ENCODE results near the gene PDSS1.
A peak's percentile ranks its signal among the peaks of the same experiment; 100 is the strongest.

The PDSS1 gene

DNA sequence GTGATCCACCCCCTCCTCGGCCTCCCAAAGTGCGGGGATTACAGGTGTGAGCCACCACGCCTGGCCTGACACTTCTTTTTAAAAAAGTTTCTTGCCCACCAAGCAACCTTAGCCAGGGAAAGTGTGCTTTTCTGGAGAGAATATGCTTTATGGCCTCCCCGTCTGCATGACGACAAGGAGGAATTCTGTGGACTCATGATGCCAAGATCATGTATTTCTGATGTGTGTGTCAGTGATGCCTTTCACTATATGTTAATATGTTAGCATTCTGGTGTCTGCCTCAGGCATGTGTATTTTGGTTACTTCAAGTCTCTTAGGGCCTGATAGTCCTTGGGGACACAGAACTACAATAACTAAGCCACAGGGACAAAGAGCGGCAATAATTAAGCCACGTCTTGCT is 2.1 kb downstream of the PDSS1 start:
- no peak for DNase-seq (ENCODE audit: low read depth)

DNA sequence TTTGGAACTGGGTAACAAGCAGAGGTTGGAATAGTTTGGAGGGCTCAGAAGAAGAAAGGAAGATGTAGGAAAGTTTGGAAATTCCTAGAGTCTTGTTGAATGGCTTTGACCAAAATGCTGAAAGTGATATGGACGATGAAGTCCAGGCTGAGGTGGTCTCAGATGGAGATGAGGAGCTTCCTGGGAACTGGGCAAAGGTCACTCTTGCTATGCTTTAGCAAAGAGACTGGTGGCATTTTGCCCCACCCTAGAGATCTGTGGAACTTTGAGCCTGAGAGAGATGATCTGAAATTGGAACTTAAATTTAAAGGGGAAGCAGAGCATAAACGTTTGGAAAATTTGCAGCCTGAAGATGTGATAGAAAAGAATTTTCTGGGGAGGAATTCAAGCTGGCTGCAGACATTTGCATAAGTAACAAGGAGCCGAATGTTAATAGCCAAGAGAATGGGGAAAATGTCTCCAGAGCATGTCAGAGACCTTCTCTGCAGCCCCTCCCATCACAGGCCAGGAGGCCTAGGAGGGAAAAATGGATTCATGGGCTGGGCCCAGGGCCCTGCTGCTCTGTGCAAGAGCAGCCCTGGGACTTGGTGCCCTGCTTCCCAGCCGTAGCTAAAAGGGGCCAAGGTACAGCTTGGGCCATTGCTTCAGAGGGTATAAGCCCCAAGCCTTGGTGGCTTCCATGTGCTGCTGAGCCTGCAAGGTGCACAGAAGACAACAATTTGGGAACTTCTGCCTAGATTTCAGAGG is 3.6 kb downstream of the PDSS1 start:
- no peak for DNase-seq (ENCODE audit: low read depth)

DNA sequence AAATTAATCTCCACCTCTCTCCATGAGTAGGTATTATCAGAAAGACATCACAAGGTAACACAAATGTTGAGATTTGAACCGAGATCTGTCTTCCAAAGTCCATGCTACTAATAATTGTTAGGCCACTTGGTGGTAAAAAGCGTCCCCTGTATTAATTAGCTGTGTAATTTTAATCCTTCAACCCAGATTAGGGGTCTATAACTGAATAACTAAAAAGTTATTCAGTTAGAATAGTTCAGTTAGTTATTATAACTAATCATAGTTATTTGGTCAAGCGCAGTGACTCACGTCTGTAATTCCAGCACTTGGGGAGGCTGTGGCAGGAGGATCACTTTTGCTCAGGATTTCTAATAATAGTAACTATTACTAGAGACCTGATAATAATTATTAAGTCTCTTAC is 5.6 kb downstream of the PDSS1 start:
- DNase-seq (ENCODE audit: low read depth): no peak

DNA sequence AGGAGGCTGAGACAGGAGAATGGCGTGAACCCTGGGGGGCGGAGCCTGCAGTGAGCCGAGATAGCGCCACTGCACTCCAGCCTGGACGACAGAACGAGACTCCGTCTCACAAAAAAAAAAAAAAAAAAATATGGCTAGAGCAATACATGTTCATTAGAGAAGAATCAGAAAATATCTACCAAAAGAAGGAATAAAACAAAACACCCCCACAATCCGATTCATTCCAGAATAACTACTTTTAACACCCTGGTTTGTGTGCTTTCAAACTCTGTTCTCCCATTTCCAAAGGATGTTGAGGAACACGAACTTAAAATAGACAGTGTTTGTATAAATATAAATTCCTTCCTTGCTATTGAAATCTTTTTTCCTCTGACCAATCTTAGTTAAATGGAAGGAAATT is 6.5 kb downstream of the PDSS1 start:
- no peak for DNase-seq (ENCODE audit: low read depth)

DNA sequence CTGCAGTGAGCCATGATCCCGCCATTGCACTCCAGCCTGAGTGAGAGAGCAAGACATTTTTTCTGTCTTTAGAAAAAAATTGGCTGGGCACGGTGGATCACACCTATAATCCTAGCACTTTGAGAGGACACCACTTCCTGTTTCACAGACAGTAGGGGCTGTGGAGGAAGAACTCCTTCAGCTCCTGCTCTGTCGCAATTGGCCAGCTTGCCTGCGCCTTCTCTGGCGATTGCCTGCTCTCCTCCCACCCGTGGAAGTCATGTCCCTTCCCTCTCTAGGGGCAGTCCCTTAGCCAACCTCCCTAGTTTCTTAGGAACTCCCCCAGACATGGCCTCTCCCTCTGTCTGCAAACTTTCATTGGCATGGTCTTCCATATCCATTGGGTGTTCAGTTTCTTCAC is 8.7 kb downstream of the PDSS1 start:
- no peak for DNase-seq (ENCODE audit: low read depth)

DNA sequence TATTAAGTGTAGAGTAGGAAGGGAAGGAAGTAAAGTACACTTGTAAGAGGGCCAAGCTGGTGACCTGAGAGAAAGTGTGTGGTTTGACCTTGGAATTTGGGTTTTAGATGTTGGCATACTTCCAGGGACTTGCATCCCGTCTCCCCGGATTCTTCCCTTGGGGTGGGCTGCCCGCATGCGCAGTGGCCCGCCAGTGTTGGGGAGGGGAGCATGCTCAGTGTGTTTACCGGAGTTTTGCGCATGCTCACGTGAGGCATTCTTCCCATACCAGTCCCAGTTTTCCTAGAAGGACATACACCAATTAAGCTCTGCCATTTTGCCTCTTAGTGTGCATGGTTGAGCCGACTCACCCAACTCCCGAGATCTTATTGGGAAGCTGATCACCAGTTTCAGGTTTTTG is 9.4 kb downstream of the PDSS1 start:
- DNase-seq (ENCODE audit: low read depth): no peak

DNA sequence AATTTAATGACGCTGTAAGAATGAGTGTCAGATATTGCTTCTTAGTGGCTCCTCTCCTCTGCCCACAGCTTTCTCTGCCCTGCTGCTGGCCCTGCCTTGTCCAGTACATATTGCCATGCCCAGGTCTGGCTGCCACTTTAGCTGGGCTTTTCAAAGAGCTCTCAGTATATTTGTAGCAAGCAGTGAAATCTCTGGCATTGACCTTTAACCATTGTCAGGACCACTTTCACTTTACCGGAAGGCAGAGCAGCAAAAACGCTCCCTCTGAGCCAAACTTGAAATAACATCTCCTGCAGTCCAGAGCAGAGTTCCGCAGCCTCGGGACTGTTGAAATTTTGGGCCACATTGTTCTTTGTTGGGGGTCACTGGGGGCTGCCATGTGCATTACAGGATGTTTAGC is 13.8 kb downstream of the PDSS1 start:
- DNase-seq (ENCODE audit: low read depth): no peak

DNA sequence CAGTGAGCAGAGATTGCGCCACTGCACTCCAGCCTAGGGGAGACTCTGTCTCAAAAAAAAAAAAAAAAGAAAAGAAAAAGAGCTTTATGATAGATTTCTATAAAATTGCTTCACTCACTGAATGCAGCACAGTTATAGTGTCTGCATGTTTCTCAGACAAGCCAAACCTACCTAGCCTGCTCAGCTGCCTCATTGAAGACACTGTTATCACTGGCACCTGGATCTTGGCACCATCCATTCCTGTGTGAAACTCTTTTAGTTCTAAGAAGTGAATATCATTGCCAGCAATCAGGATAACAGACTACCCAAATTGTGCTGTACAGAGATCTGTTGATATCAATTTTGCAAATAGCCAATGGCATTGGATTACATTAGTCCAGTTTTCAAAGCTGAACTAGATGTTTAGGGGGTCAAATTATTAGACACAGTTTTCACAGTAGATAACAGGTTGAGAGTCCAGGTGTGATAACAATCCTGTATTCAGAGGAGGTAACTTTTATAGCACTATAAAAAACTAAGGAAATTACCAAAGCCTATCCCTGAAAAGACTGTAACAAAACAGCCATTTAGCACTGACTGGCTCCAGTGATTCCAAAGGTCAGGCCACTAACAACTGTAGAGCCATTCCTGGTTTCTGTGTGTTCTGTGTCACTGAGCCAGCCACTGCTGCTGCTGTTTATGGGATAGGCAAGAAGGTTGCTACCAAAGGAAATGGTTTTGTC is 17.1 kb downstream of the PDSS1 start:
- DNase-seq (ENCODE audit: low read depth): no peak

DNA sequence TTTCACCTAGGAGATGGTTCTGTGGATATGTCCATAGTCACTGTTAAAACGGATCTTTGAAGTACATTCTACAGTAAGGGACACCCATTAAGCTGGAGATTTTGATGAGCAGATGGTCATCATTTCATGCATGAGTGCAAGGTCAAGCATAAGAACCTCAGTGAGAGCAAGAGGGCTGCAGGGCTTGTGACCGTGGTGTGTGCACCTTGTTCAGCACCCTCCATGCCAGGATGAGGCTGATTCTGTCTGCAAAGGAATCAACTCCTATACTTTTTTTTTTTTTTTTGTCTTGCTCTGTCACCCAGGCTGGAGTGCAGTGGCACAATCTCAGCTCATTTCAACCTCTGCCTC is 17.6 kb downstream of the PDSS1 start:
- no peak for DNase-seq (ENCODE audit: low read depth)

DNA sequence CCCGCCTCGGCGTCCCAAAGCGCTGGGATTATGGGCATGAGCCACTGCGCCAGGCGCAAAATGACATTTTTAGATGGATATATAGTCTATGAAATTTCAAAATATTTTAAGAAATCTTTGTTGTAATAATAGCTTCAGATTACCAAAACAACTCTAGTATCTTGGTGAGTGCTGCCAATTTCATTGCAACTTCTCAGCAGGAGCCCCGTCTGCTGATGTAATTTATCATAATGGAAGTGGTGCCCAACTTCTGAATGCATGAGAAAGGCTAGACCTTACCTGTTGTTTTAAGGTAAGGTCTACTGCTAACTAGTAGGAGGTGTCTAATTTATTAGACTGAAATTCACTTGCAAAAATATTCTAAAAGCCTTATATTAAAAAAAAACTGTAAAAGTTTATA is 20.0 kb downstream of the PDSS1 start:
- DNase-seq (ENCODE audit: low read depth): no peak

DNA sequence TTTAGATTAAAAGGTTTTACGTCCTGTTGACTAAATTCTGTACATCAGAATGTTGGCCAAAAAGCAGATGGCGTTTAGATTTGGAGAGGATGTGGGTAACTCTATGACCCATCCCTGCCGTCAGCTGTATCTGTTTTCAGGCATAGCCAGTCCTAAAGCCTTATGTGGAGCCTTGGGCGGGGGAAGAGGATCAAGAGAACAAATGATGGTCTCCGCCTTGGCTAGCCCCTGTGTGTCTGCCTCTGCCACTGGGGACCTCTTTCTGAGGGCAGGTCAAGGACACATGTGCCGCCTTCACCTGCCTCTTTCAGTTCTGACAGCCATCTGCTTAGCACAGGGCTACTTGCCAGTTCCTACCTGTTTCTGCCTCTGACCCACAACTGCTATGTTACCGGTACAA is 24.1 kb downstream of the PDSS1 start:
- DNase-seq (ENCODE audit: low read depth): no peak

DNA sequence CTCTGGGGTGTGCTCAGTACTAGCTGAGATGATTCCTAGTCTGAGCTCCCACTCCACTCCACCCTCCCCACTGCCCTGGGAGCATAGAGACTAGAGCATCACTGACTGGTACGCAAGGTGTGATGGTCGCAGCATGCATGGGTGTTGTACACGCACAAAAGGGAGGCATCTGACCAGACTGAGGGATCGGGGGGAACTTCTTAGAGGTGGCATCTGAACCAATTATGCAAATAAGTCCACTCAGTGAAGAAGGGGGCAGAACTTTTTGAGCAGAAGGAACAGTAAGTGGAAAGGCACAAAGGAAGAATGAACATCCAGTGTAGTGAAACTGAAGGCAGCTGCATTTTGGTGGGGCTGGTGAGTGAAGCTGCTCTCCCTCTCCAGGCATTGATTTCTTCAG is 25.5 kb downstream of the PDSS1 start:
- DNase-seq (ENCODE audit: low read depth): no peak

DNA sequence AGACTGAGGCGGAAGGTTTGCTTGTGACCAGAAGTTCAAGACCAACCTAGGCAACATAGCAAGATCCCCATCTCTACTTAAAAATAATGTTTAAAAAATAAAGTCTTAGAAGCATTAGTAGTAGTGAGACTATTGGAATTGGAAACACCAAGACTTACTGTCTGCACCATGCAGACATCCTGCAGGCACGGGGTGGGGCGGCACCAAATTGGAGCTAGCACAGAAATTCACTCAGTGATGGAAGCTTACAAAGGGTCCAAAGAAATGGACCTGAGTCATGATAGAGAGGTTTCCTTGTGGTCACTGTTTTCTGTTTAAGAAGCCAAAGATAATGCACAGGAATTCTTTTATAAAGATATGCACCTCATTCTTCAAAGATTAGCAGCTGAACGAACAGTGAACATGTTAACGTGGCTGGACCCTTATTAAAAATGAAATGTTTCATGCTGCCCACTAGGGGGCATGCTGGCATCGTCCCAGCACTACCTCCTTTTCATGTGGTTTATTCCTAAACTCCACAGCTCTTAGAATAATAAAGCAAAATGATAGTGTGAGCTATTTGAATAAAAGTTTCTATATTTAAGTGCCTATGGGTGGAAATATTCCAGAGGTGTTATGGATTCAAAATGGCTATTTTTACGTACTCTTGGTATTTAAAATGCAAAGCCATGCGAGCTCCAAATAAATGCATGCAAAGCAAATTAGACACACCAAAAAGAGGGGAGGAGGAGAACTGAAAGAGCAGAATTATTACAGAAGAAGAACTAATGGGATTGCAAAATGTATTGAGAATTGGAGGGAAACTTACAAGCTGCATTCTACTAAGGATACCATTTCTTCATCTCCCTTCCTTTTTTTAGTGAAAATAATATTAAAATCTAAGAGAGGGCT is 28.6 kb downstream of the PDSS1 start:
- DNase-seq (ENCODE audit: low read depth): peak; percentile 25

DNA sequence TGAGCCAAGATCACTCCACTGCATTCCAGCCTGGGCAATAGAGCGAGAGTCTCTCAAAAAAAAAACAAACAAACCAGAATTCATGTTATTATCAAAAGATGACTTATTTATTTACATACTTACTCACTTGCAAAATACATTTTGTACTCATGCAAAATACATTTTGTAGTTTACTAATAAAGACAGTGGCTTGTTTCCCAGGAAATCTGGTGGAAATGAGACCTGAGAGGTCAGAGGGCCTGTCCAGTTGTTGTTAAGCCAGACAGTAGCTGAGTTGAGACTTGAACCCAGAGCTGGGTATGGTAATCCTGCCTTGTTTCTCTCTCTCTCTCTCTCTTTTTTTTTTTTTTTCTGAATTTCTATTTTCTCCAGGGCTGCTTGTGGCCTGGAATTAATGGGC is 29.5 kb downstream of the PDSS1 start:
- no peak for DNase-seq (ENCODE audit: low read depth)

DNA sequence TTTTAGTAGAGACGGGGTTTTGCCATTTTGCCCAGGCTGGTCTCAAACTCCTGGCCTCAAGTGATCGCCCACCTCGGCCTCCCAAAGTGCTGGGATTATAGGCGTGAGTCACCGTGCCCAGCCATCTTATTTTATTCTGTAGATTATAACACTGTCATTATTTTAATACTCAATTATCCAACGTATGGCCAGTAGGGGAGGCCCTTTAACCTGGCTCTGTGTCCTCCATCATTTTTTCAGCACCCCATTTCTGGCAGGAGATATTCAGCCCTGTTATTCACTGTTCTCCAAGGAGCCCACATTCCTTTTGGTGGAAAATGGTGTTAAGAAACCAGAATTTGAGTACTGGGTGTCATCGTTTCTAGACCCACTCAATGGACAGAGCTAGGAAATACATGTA is 31.5 kb downstream of the PDSS1 start:
- no peak for DNase-seq (ENCODE audit: low read depth)

DNA sequence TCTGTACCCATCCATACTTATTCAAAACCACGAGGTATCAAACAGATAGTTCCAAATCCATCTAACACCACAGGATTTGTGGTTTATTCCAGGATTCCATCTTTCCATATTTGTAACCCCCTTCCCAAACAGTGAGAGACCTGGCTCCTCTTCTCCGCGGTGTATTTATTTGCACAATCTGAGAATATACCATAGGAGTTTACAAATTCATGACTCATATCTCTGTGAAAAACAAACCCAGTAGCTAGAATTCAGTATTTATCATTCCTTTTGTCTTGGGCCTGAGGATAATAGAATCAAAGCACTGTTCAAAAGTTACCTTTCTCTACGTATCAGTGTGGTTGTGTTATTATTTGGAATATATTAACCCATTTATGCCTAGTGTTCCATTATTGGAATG is 31.9 kb downstream of the PDSS1 start:
- no peak for DNase-seq (ENCODE audit: low read depth)

DNA sequence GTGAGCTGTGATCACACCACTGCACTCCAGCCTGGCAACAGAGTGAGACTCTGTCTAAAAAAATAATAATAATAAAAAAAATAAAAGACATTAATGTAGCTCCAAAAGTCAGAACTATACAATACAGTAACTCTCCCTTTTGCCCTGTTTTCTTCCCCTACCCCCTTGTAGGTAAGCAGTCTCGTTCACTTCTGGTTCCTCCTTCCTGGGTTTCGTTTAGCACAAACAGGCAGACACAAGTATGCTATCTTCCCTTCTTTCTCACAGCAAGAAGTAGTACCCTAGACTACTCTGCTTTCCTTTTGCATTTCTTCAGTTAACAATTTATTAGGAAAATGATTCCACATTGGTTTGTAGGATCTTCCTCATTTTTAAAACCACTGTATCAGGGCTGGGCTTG is 33.1 kb downstream of the PDSS1 start:
- no peak for DNase-seq (ENCODE audit: low read depth)

DNA sequence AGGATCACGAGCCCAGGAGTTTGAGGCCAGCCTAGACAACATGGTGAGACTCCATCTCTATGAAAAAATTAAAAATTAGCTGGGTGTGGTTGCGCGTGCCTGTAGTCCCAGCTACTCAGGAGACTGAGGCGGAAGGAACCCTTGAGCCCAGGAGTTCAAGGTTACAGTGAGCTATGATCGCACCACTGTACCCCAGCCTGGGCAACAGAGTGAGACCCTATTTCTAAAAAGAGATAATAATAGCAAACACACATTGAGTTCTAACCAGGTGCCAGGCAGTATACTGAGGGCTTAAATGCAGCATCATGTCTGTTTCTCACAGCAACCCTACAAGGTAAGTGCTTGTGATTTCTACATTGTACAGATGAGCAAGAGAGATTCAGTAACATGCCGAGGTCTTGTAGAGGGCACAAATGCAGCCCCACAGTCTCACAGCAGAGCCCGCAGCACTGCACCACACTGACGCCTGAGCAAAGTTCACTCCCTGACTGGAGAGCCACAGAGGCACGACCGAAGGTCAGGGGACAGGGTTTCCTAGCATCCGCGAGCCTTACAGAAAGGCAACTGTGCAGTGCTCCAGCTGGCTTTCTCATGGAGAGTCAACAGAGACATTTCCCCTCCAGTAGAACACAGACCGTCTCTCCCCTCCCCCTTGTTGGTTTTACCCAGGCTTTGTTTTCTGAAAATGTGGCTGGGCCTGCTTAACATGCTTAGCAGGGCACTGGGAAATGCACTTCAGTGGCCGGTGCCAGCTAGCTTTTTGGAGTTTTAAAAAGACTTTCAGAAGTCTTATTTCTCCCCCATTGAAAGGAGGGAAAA is 36.5 kb downstream of the PDSS1 start:
- no peak for DNase-seq (ENCODE audit: low read depth)

DNA sequence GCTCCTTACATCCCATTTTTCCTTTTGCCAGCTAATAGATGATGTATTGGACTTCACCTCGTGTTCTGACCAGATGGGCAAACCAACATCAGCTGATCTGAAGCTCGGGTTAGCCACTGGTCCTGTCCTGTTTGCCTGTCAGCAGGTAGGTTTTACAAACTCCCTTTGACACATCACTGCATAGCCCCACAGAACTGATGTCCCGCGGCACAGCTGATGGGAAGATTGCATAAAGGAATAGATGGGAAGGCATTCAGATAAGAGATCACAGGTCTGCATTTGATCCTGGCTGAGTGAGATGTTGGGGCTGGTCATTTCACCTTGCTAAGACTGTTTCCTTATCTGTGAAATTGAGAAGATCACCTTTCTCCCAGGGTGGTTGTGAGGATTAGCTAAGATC is 37.9 kb downstream of the PDSS1 start:
- DNase-seq (ENCODE audit: low read depth): no peak

DNA sequence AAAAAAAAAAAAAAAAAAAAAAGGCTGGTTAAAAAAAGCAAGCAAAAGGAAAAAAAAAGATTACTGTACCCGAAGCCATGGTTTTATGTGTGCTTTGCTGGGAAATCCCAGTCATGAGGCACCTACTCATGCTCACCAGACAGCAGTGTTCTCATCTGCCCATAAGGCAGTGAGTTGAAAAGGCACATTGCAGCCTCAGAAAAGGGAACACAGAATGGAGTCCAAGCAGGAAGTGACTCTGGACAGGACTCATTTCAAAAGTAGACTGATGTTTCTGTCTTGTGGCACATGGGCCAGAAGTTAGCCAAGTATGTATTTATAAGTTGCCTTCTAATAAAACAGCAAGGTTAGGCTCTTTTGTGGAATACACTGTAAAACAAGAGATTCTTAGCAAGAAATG is 40.2 kb downstream of the PDSS1 start:
- no peak for DNase-seq (ENCODE audit: low read depth)

DNA sequence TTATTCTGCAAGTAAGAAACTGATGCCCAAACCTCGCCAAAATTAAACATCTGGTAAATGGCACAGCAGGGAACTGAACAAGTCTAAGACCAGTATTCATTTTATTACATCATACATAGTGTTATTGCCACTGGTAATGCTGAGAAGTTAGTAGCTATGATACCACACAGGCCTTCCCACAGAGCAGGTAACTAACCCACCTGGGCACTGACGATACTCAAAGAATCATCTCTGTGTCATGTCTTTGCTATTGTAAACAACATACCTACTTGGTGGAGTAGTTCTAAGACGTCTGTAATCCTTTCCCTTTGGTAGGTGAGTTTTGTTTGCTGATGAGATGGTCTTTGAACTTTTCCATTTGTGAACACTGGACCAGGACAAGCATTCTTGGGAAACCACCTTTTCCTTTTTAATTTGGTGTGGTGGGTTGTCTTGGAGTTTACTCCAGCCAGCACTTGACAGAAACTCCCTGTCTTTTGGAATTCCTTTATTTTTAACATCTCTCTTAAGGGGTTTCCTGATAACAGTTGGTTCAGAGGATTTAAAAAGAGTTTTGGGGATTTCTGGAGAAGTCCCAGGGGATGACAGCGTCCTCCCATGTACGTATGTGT is 40.9 kb downstream of the PDSS1 start:
- no peak for DNase-seq (ENCODE audit: low read depth)

Data from activated T-helper 9 cell treated with anti-CD3 and anti-CD28 coated beads, Interleukin-2, amount 50 U/mL, for 16 hours (primary cell).